Measurements from ENCODE around the gene SYCP2.

SYCP2 gene

DNA sequence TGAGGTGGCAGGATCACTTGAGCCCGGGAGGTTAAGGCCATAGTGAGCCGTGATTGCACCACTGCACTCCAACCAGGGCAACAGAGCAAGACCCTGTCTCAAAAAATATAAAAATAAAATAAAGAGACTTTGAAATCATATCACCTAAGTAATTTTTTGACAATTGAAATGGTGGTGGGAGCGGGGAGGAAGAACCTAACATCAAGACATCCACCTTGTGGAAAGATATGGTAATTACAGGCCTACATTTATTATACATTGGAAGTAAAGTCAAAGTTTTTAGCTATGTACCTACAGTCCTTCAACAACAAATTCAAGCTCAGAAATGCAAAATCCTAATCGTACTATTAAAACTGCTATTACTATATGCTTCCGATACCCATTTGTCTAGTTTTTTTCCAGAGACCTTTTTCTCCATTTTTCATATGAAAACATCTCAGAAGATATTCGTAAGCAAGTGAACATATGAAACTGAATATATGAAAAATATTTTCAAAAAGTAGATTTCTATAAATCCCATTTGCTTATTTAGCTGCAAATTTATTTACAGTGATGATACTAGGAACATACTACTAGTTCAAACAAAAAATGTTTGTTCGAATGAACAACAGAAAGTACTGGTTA is 83.3 kb downstream of the SYCP2 start:
- no peaks in the 10 kb centered on the region for H3K27me3 ChIP-seq (ENCODE audit: insufficient read depth, low read length)
- peak in 1 of 2 donors; percentile 62 for DNase-seq
- H3K23ac ChIP-seq (ENCODE audit: low read length), result no peak overlapping the region
- no peak overlapping the region for H3K14ac ChIP-seq (ENCODE audit: low read length)
- no peak overlapping the region for H3K4ac ChIP-seq (ENCODE audit: low read depth, low read length)
- H4K91ac ChIP-seq (ENCODE audit: low read depth, low read length), result no peak overlapping the region
- H2BK120ac ChIP-seq (ENCODE audit: insufficient read depth, low read length, poor library complexity), result no peak overlapping the region
- no peak overlapping the region for H3K4me3 ChIP-seq (ENCODE audit: low read depth, low read length)
- H3K79me1 ChIP-seq (ENCODE audit: low read length), result no peaks in the 10 kb centered on the region
- H3K27ac ChIP-seq (ENCODE audit: low read depth, low read length), result no peak overlapping the region
- H4K8ac ChIP-seq (ENCODE audit: low read depth, low read length), result no peak overlapping the region
- H3K36me3 ChIP-seq (ENCODE audit: control insufficient read depth in 1 of 2, insufficient read depth in 2 of 2, low read length in 2 of 2), result no peaks in the 10 kb centered on the region
- no peak overlapping the region for H2BK5ac ChIP-seq (ENCODE audit: low read depth, low read length, poor library complexity)
- H3K18ac ChIP-seq (ENCODE audit: low read length), result no peak overlapping the region
- no CpG with 5 or more reads among the region's 7 CpGs for WGBS (ENCODE audit: extremely low coverage, insufficient coverage, insufficient read length)
- no peaks in the 10 kb centered on the region for H3K79me2 ChIP-seq (ENCODE audit: control insufficient read depth, insufficient read depth, low read length, poor library complexity)
- no peaks in the 10 kb centered on the region for H3K4me1 ChIP-seq (ENCODE audit: control insufficient read depth in 1 of 2, insufficient read depth in 2 of 2, low read length in 2 of 2)
- no peak overlapping the region for H4K12ac ChIP-seq (ENCODE audit: low read depth, low read length)
- no peaks in the 10 kb centered on the region for H3K9me3 ChIP-seq (ENCODE audit: insufficient read depth, low read depth, low read length)
- no peak overlapping the region for H2AFZ ChIP-seq (ENCODE audit: insufficient read depth, low read length, poor library complexity)
- H3K9ac ChIP-seq (ENCODE audit: low read length), result no peak overlapping the region
- no peak overlapping the region for H2AK5ac ChIP-seq (ENCODE audit: low read length)
- no peak overlapping the region for H3K4me2 ChIP-seq (ENCODE audit: low read length)
- no peak overlapping the region for H2BK12ac ChIP-seq (ENCODE audit: low read length)

DNA sequence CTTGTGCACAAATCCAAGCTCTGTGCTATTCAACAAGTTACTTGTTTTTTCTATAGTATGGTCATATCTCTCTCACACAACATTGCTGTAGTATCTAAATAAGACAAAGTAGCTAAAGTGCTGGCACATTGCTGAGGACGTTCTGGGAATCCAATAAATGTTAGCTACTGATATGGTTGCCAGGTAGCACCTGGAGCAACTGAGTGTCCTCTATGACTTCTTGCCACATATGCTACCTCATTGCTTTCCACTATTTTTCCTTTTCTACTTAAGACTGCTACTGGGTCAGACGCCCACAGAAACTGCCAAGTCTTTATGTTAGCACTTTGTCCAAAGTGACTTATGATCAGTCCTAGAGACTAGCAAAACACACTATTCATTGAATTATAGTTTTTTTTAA is 85.3 kb downstream of the SYCP2 start:
- H4K12ac ChIP-seq (ENCODE audit: low read depth, low read length), result no peak overlapping the region
- H4K8ac ChIP-seq (ENCODE audit: low read depth, low read length), result no peak overlapping the region
- H3K9me3 ChIP-seq (ENCODE audit: insufficient read depth, low read depth, low read length), result no peaks in the 10 kb centered on the region
- H2BK120ac ChIP-seq (ENCODE audit: insufficient read depth, low read length, poor library complexity), result no peak overlapping the region
- no peak overlapping the region for H3K9ac ChIP-seq (ENCODE audit: low read length)
- no peaks in the 10 kb centered on the region for H3K27me3 ChIP-seq (ENCODE audit: insufficient read depth, low read length)
- H3K4ac ChIP-seq (ENCODE audit: low read depth, low read length), result no peak overlapping the region
- no peak overlapping the region for H3K23ac ChIP-seq (ENCODE audit: low read length)
- H2BK12ac ChIP-seq (ENCODE audit: low read length), result no peak overlapping the region
- no peak overlapping the region for H3K18ac ChIP-seq (ENCODE audit: low read length)
- H3K4me1 ChIP-seq (ENCODE audit: control insufficient read depth in 1 of 2, insufficient read depth in 2 of 2, low read length in 2 of 2), result no peaks in the 10 kb centered on the region
- H3K4me2 ChIP-seq (ENCODE audit: low read length), result no peak overlapping the region
- H2AK5ac ChIP-seq (ENCODE audit: low read length), result no peak overlapping the region
- H3K36me3 ChIP-seq (ENCODE audit: control insufficient read depth in 1 of 2, insufficient read depth in 2 of 2, low read length in 2 of 2), result no peaks in the 10 kb centered on the region
- H3K27ac ChIP-seq (ENCODE audit: low read depth, low read length), result no peak overlapping the region
- H3K79me1 ChIP-seq (ENCODE audit: low read length), result no peaks in the 10 kb centered on the region
- no peaks in the 10 kb centered on the region for H3K79me2 ChIP-seq (ENCODE audit: control insufficient read depth, insufficient read depth, low read length, poor library complexity)
- H4K91ac ChIP-seq (ENCODE audit: low read depth, low read length), result no peak overlapping the region
- WGBS (ENCODE audit: extremely low coverage, insufficient coverage, insufficient read length), result no CpG with 5 or more reads among the region's 2 CpGs
- H2BK5ac ChIP-seq (ENCODE audit: low read depth, low read length, poor library complexity), result no peak overlapping the region
- H3K14ac ChIP-seq (ENCODE audit: low read length), result no peak overlapping the region
- no peak for DNase-seq
- H2AFZ ChIP-seq (ENCODE audit: insufficient read depth, low read length, poor library complexity), result no peak overlapping the region
- H3K4me3 ChIP-seq (ENCODE audit: low read depth, low read length), result no peak overlapping the region

DNA sequence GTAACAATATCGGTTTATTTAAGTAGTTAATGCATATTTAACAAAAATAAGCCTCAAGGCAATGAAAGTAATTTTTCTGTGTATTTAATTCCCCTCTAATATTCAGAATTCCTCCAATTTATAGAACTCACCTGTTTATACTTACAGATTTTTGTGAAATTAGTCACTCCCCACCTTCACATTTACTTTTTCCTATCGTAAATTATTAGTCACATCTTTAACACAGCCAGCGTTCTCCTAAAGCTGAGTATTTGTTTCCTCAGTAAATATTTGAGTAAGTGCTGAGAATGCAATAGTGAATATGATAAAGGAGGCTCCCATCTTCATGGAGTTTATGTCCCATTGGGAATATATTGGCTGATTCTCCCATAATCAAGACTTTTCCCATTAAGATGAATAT is 88.0 kb downstream of the SYCP2 start:
- no CpG with 5 or more reads among the region's 3 CpGs for WGBS (ENCODE audit: extremely low coverage, insufficient coverage, insufficient read length)
- no peak overlapping the region for H2AK5ac ChIP-seq (ENCODE audit: low read length)
- no peak overlapping the region for H2AFZ ChIP-seq (ENCODE audit: insufficient read depth, low read length, poor library complexity)
- H3K27ac ChIP-seq (ENCODE audit: low read depth, low read length), result no peak overlapping the region
- H3K79me1 ChIP-seq (ENCODE audit: low read length), result no peaks in the 10 kb centered on the region
- H3K4me2 ChIP-seq (ENCODE audit: low read length), result no peak overlapping the region
- no peak overlapping the region for H4K8ac ChIP-seq (ENCODE audit: low read depth, low read length)
- DNase-seq, result no peak
- no peak overlapping the region for H3K4ac ChIP-seq (ENCODE audit: low read depth, low read length)
- no peaks in the 10 kb centered on the region for H3K27me3 ChIP-seq (ENCODE audit: insufficient read depth, low read length)
- no peak overlapping the region for H3K9ac ChIP-seq (ENCODE audit: low read length)
- no peak overlapping the region for H2BK120ac ChIP-seq (ENCODE audit: insufficient read depth, low read length, poor library complexity)
- H3K36me3 ChIP-seq (ENCODE audit: control insufficient read depth in 1 of 2, insufficient read depth in 2 of 2, low read length in 2 of 2), result no peaks in the 10 kb centered on the region
- no peak overlapping the region for H3K14ac ChIP-seq (ENCODE audit: low read length)
- H3K4me3 ChIP-seq (ENCODE audit: low read depth, low read length), result no peak overlapping the region
- no peak overlapping the region for H2BK5ac ChIP-seq (ENCODE audit: low read depth, low read length, poor library complexity)
- no peaks in the 10 kb centered on the region for H3K79me2 ChIP-seq (ENCODE audit: control insufficient read depth, insufficient read depth, low read length, poor library complexity)
- H3K23ac ChIP-seq (ENCODE audit: low read length), result no peak overlapping the region
- no peaks in the 10 kb centered on the region for H3K9me3 ChIP-seq (ENCODE audit: insufficient read depth, low read depth, low read length)
- H2BK12ac ChIP-seq (ENCODE audit: low read length), result no peak overlapping the region
- no peak overlapping the region for H4K91ac ChIP-seq (ENCODE audit: low read depth, low read length)
- H3K18ac ChIP-seq (ENCODE audit: low read length), result no peak overlapping the region
- no peaks in the 10 kb centered on the region for H3K4me1 ChIP-seq (ENCODE audit: control insufficient read depth in 1 of 2, insufficient read depth in 2 of 2, low read length in 2 of 2)
- H4K12ac ChIP-seq (ENCODE audit: low read depth, low read length), result no peak overlapping the region

DNA sequence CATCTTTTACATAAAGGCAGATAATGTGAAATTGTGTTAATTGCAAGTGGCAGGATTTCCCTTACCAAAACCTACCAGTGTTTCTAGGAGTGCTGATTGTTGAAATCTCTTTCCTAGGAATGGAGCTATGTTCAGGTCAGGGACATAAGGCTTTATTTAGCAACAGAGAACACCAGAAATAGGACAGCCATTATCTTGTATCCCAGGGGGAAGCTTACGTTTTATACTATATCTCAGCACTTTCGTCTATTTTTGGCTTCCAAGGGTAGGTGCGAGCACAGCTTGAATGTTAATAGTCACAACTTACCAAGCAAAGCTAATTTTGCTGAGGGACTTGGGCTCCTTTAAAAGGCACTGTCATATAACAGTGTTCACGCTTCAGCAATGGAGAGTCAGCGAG is 94.0 kb downstream of the SYCP2 start:
- no peaks in the 10 kb centered on the region for H3K4me1 ChIP-seq (ENCODE audit: control insufficient read depth in 1 of 2, insufficient read depth in 2 of 2, low read length in 2 of 2)
- no peak overlapping the region for H3K23ac ChIP-seq (ENCODE audit: low read length)
- no peak overlapping the region for H3K14ac ChIP-seq (ENCODE audit: low read length)
- no peak overlapping the region for H4K8ac ChIP-seq (ENCODE audit: low read depth, low read length)
- no CpG with 5 or more reads among the region's 5 CpGs for WGBS (ENCODE audit: extremely low coverage, insufficient coverage, insufficient read length)
- no peaks in the 10 kb centered on the region for H3K27me3 ChIP-seq (ENCODE audit: insufficient read depth, low read length)
- H3K4me2 ChIP-seq (ENCODE audit: low read length), result no peak overlapping the region
- no peaks in the 10 kb centered on the region for H3K79me2 ChIP-seq (ENCODE audit: control insufficient read depth, insufficient read depth, low read length, poor library complexity)
- no peaks in the 10 kb centered on the region for H3K79me1 ChIP-seq (ENCODE audit: low read length)
- H3K4me3 ChIP-seq (ENCODE audit: low read depth, low read length), result no peak overlapping the region
- H4K91ac ChIP-seq (ENCODE audit: low read depth, low read length), result no peak overlapping the region
- no peak overlapping the region for H4K12ac ChIP-seq (ENCODE audit: low read depth, low read length)
- no peak overlapping the region for H2AK5ac ChIP-seq (ENCODE audit: low read length)
- no peak overlapping the region for H2BK120ac ChIP-seq (ENCODE audit: insufficient read depth, low read length, poor library complexity)
- H3K9me3 ChIP-seq (ENCODE audit: insufficient read depth, low read depth, low read length), result peaks cover 2% of the 10 kb centered on the region
- no peak overlapping the region for H2AFZ ChIP-seq (ENCODE audit: insufficient read depth, low read length, poor library complexity)
- no peak overlapping the region for H3K9ac ChIP-seq (ENCODE audit: low read length)
- H3K18ac ChIP-seq (ENCODE audit: low read length), result no peak overlapping the region
- no peak for DNase-seq
- no peak overlapping the region for H3K27ac ChIP-seq (ENCODE audit: low read depth, low read length)
- no peak overlapping the region for H3K4ac ChIP-seq (ENCODE audit: low read depth, low read length)
- no peak overlapping the region for H2BK12ac ChIP-seq (ENCODE audit: low read length)
- no peak overlapping the region for H2BK5ac ChIP-seq (ENCODE audit: low read depth, low read length, poor library complexity)
- H3K36me3 ChIP-seq (ENCODE audit: control insufficient read depth in 1 of 2, insufficient read depth in 2 of 2, low read length in 2 of 2), result no peaks in the 10 kb centered on the region

All from trophoblast cell (in vitro differentiated cells and primary cell).